GM18873 (cell line): ENCODE data around the gene COL4A5.
"Not testable (repeated sequence)": the region's sequence is repeated elsewhere in the genome, so short reads cannot be mapped to it uniquely, and the experiment has no call there.

ENCODE experiments used
- ATAC-seq: cut with Tn5 transposase; IDR thresholded peaks from one replicate; pipeline ENCODE4 v1.9.1; 2021; ENCODE audit warnings: mild to moderate bottlenecking, moderate library complexity, moderate number of reproducible peaks; ENCODE audit not compliant: unreplicated experiment, low FRiP score

COL4A5 gene

GRCh38 chrX:108439426-108439942 lies at the start of gene COL4A5:
Gene COL4A5 (plus strand): TSS chrX:108439838. CDS start chrX:108440126, 288 bp downstream.
- ATAC-seq = no peak

- not testable (repeated sequence) for ATAC-seq
Measured at GRCh38 chrX:108390976-108391717, 48.5 kb upstream of the COL4A5 start.

- ATAC-seq = no peak
Measured at GRCh38 chrX:108396188-108396891, 43.3 kb upstream of the COL4A5 start.

GRCh38 chrX:108396986-108397385 lies 42.7 kb upstream of the COL4A5 start:
- no peak for ATAC-seq

- no peak for ATAC-seq
Measured at GRCh38 chrX:108397627-108398391, 41.8 kb upstream of the COL4A5 start.

GRCh38 chrX:108399418-108400165 lies 40.0 kb upstream of the COL4A5 start:
- no peak for ATAC-seq

GRCh38 chrX:108412783-108413182 lies 26.9 kb upstream of the COL4A5 start:
- no peak for ATAC-seq

GRCh38 chrX:108415146-108415545 lies 24.5 kb upstream of the COL4A5 start:
- ATAC-seq = no peak

- no peak for ATAC-seq
Measured at GRCh38 chrX:108415891-108416290, 23.7 kb upstream of the COL4A5 start.

GRCh38 chrX:108417257-108417656 lies 22.4 kb upstream of the COL4A5 start:
- ATAC-seq = no peak

- no peak for ATAC-seq
Measured at GRCh38 chrX:108419401-108419800, 20.2 kb upstream of the COL4A5 start.

GRCh38 chrX:108420481-108420880 lies 19.2 kb upstream of the COL4A5 start:
- no peak for ATAC-seq

GRCh38 chrX:108426262-108426661 lies 13.4 kb upstream of the COL4A5 start:
- no peak for ATAC-seq

- no peak for ATAC-seq
Measured at GRCh38 chrX:108435261-108435660, 4.4 kb upstream of the COL4A5 start.

- no peak for ATAC-seq
Measured at GRCh38 chrX:108437349-108438109, 2.1 kb upstream of the COL4A5 start.

- no peak for ATAC-seq
Measured at GRCh38 chrX:108438110-108438623, 1.5 kb upstream of the COL4A5 start, which contains the start of gene COL4A6. Gene COL4A6 (minus strand): TSS chrX:108438422. CDS start chrX:108438196, 226 bp downstream.

- no peak for ATAC-seq
Measured at GRCh38 chrX:108439961-108440696, 491 bp downstream of the COL4A5 start.

- ATAC-seq = no peak
Measured at GRCh38 chrX:108442901-108443464, 3.3 kb downstream of the COL4A5 start.
